Measurements from ENCODE around the gene CARD11.
A peak's percentile ranks its signal among the peaks of the same experiment; 100 is the strongest.

Gene CARD11

DNA sequence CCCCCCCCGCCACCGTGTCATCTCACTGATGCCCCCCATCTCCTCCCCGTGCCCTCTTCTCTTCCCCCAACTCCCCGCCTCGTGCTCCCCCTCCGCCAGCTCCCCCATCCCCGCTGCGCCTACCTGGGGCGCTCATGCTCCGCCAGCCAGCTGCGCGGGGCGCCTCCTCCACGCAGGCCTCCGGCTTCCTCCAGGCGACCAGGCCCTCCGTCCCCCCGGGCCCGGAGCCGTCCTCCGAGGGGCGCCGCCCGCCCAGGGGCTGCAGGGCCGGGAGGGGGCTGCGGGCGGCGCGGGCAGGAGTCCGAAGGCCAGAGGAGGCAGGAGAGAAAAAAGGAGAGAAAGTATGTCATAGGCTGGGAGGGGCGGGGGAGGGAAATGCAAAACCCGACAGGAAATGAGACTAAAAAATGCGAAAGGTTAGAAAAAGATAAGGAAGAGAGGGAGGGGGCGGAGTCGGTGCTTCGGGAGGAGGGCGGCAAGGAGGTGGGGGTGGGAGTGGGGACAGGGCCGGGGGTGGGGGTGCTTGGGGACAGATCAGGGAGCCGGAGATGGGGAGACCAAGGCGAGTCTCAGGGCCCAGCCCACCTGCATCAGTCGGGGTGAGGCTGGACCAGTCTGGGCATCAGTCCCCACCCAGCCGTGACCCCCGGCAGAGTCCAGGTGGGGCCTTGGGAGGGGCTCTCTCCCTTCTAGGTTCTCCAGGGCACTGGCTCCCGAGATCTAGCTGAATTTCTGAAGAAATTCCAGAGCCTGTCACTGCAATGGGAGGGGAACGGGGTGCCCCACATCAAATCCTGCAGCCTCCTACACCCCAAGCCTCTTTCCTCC is at the start of gene CARD11:
TSS of gene CARD11 (minus strand) at position 324 of the 828 bp plus-strand sequence. CDS start 85,361 bp downstream, outside the sequence.
- Mint-ChIP-seq H3K27ac (peak within 1 kb of the TSS; percentile 95), H3K4me1 (peaks cover 57% of the 10 kb centered on the region), H3K9me3 (no peaks in the 10 kb centered on the region), H3K36me3 (peaks cover 42% of the 10 kb centered on the region), H3K4me3 (peak within 1 kb of the TSS; percentile 95)
- DNase-seq (ENCODE audit: low spot score in 2 of 2) (peak; percentile 40 to 72), ATAC-seq (peak; percentile 62)

DNA sequence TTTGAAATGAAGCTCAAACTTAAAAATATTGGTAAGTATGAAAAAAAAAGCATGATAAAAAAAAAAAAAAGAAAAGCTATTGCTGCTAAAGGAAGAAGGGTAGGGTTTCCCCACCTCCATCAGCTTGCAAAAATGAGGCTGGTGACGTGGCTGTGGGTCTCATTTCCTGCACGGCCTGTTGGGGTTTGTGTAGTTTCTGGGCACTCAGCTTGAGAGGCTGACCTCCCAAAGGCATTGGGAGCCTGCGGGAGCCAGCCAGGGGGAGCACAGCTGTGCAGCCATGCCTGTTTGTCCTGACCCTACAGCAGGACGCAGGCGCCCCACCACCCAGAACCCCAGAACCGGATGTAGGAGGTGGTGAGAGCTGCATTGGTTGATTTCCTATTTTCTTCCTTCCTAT is 48.8 kb upstream of the CARD11 start:
- Mint-ChIP-seq H3K36me3 (no peaks in the 10 kb centered on the region), H3K4me1 (peaks cover 61% of the 10 kb centered on the region), H3K9me3 (no peaks in the 10 kb centered on the region), H3K27ac (peak overlapping the region; percentile 97), H3K4me3 (peak overlapping the region; percentile 38)
- ATAC-seq, result peak; percentile 94
- peak; percentile 44 to 82 for DNase-seq (ENCODE audit: low spot score in 2 of 2)

DNA sequence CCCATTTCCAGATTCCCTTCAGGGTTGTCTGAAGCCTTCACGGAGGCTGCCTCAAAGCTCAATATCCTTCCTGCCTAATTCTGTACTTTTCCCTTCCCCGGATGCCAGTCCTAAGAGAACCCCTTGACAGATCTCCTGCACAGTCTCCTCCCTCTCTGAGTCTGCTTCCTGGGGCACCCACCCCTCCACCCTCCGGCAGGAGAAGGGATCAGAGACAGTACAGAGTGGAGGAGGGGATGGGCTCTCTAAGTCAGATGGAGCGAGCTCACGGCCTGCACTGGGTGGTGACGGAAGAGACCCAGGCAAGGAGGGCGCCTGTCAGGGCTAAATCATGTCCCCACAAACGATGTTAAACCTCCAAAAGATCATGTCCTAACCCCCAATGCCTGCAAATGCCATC is 48.0 kb upstream of the CARD11 start:
- peaks cover 55% of the 10 kb centered on the region for H3K4me1 Mint-ChIP-seq
- no peak for ATAC-seq
- no peak for DNase-seq (ENCODE audit: low spot score in 2 of 2)

GRCh38 chr7:3089493-3089892 is 45.8 kb upstream of the CARD11 start:
- no peaks in the 10 kb centered on the region for H3K9me3 Mint-ChIP-seq
- H3K4me3 Mint-ChIP-seq, result no peak overlapping the region
- ATAC-seq (no peak), DNase-seq (ENCODE audit: low spot score in 2 of 2) (no peak)
- H3K36me3 Mint-ChIP-seq, result no peaks in the 10 kb centered on the region
- H3K4me1 Mint-ChIP-seq, result peaks cover 43% of the 10 kb centered on the region
- H3K27ac Mint-ChIP-seq, result peak overlapping the region; percentile 12

More for the DNA sequence above, 48.0 kb upstream of the CARD11 start:
- Mint-ChIP-seq H3K36me3 (no peaks in the 10 kb centered on the region), H3K4me3 (peak overlapping the region; percentile 38), H3K9me3 (no peaks in the 10 kb centered on the region), H3K27ac (peak overlapping the region; percentile 97)

GRCh38 chr7:3087243-3087755 is 43.6 kb upstream of the CARD11 start:
- Mint-ChIP-seq H3K9me3 (no peaks in the 10 kb centered on the region), H3K36me3 (no peaks in the 10 kb centered on the region), H3K4me3 (no peak overlapping the region), H3K4me1 (peaks cover 36% of the 10 kb centered on the region), H3K27ac (no peak overlapping the region)
- DNase-seq (ENCODE audit: low spot score in 2 of 2), result no peak
- ATAC-seq, result no peak

GRCh38 chr7:3083350-3083749 is 39.7 kb upstream of the CARD11 start:
- ATAC-seq (no peak), DNase-seq (ENCODE audit: low spot score in 2 of 2) (no peak)
- H3K9me3 Mint-ChIP-seq, result no peaks in the 10 kb centered on the region
- H3K27ac Mint-ChIP-seq, result no peak overlapping the region
- peaks cover 8% of the 10 kb centered on the region for H3K4me1 Mint-ChIP-seq
- no peak overlapping the region for H3K4me3 Mint-ChIP-seq
- no peaks in the 10 kb centered on the region for H3K36me3 Mint-ChIP-seq

GRCh38 chr7:3082831-3083230 is 39.2 kb upstream of the CARD11 start:
- H3K36me3 Mint-ChIP-seq, result no peaks in the 10 kb centered on the region
- H3K4me1 Mint-ChIP-seq, result peaks cover 8% of the 10 kb centered on the region
- no peak for ATAC-seq
- no peaks in the 10 kb centered on the region for H3K9me3 Mint-ChIP-seq
- DNase-seq (ENCODE audit: low spot score in 2 of 2), result no peak
- no peak overlapping the region for H3K27ac Mint-ChIP-seq
- H3K4me3 Mint-ChIP-seq, result no peak overlapping the region

DNA sequence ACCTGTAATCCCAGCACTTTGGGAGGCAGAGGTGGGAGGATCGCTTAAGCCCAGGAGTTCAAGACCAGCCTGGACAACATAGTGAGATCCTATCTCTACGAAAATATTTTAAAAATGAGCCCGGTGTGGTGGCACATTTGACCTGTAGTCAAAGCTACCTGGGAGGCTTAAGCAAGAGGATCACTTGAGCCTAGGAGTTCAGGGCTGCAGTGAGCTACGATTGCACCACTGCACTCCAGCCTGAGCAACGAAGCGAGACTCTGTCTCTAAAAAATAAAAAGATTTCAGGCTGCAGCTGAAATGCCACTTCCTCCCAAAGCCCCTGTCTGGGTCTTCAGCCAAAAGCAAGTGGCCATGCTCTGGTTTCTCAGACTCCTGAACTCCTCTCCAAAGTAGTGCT is 38.7 kb upstream of the CARD11 start:
- no peak overlapping the region for H3K27ac Mint-ChIP-seq
- ATAC-seq (no peak), DNase-seq (ENCODE audit: low spot score in 2 of 2) (no peak)
- no peaks in the 10 kb centered on the region for H3K9me3 Mint-ChIP-seq
- H3K4me3 Mint-ChIP-seq, result no peak overlapping the region
- H3K4me1 Mint-ChIP-seq, result peaks cover 8% of the 10 kb centered on the region
- no peaks in the 10 kb centered on the region for H3K36me3 Mint-ChIP-seq

- peaks cover 8% of the 10 kb centered on the region for H3K4me1 Mint-ChIP-seq
- no peak for DNase-seq (ENCODE audit: low spot score in 2 of 2)
- H3K36me3 Mint-ChIP-seq, result no peaks in the 10 kb centered on the region
- no peak overlapping the region for H3K4me3 Mint-ChIP-seq
- no peak overlapping the region for H3K27ac Mint-ChIP-seq
- ATAC-seq, result no peak
- no peaks in the 10 kb centered on the region for H3K9me3 Mint-ChIP-seq
Measured at GRCh38 chr7:3080106-3080505, 36.4 kb upstream of the CARD11 start.

DNA sequence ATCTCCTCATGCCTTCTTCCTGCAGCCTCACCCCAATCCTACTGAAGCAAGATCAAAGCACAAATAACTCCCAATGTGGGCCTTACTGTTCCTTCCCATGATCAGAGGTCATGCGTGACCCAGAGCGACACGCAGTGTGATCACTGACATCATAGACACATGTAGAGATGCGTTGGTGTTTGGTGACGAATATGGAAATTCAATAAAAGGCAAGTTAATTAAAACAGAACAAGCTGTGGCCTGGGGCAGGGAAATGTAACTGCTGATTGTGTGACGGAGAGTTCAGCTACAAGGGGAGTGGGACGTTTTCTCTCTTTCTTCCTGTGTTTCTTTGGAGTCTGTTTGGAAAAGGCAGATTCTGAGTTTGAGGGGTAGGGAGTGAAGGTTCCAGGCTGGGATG is 34.8 kb upstream of the CARD11 start:
- H3K4me1 Mint-ChIP-seq, result peaks cover 5% of the 10 kb centered on the region
- H3K4me3 Mint-ChIP-seq, result no peak overlapping the region
- H3K9me3 Mint-ChIP-seq, result no peaks in the 10 kb centered on the region
- H3K36me3 Mint-ChIP-seq, result no peaks in the 10 kb centered on the region
- H3K27ac Mint-ChIP-seq, result no peak overlapping the region
- DNase-seq (ENCODE audit: low spot score in 2 of 2) (no peak), ATAC-seq (no peak)

DNA sequence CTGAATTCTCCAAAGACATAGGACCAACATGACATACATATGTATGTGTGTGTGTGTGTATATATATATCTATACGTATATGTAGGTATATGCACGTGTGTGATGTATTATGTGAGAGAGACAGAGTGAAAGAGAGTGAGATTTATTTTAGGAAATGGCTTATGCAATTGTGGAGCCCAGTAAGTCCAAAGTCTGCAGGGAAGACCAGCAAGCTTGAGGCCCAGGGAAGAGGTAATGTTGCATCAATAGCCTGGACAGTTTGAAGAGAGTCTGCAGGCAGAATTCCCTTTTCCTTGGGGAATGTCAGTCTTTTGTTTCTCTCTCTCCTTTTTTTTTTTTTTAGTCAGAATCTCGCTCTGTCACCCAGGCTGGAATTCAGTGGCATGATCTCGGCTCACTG is 33.0 kb upstream of the CARD11 start:
- Mint-ChIP-seq H3K4me3 (no peak overlapping the region), H3K27ac (no peak overlapping the region), H3K9me3 (no peaks in the 10 kb centered on the region), H3K36me3 (no peaks in the 10 kb centered on the region), H3K4me1 (peaks cover 12% of the 10 kb centered on the region)
- DNase-seq (ENCODE audit: low spot score in 2 of 2) (no peak), ATAC-seq (no peak)

DNA sequence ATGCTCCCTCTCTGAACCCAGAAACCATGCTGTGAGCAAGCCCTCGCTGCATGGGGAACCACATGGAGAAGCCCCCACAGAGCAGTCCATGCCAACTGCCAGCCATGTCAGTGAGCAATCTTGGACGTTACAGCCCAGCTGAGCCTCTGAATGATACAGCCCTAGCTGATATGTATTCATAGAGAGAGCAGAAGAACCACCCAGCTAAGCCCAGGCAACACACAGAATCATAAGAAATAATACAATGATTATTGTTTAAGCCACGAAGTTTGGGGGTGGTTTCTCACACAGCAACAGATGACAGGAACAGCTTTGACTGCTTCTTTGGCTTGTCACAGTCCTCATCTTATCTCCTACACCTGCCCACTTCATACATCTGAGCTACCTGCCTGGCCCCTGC is 32.5 kb upstream of the CARD11 start:
- no peak for DNase-seq (ENCODE audit: low spot score in 2 of 2)
- Mint-ChIP-seq H3K4me1 (peaks cover 17% of the 10 kb centered on the region), H3K27ac (no peak overlapping the region), H3K9me3 (peaks cover 3% of the 10 kb centered on the region), H3K36me3 (no peaks in the 10 kb centered on the region), H3K4me3 (no peak overlapping the region)
- no peak for ATAC-seq

DNA sequence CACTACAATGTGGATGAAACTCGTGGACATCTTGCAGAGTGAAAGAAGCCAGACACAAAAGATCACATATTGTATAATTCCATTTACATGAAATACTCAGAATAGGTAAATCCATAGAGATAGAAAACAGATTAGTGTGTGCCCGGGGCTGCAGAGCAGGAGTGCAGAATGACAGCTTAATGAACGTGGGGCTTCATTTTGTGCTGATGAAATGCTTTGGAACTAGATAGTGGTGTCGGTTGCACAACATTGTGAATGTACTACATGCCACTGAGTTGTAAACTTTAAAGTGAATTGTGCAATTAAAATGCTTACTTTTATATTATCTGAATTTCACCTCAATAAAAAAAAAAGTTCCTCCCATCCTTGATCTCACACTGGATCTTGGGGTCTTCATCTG is 31.8 kb upstream of the CARD11 start:
- Mint-ChIP-seq H3K9me3 (peaks cover 6% of the 10 kb centered on the region), H3K4me1 (peaks cover 20% of the 10 kb centered on the region), H3K36me3 (no peaks in the 10 kb centered on the region), H3K4me3 (no peak overlapping the region), H3K27ac (no peak overlapping the region)
- DNase-seq (ENCODE audit: low spot score in 2 of 2) (no peak), ATAC-seq (no peak)

DNA sequence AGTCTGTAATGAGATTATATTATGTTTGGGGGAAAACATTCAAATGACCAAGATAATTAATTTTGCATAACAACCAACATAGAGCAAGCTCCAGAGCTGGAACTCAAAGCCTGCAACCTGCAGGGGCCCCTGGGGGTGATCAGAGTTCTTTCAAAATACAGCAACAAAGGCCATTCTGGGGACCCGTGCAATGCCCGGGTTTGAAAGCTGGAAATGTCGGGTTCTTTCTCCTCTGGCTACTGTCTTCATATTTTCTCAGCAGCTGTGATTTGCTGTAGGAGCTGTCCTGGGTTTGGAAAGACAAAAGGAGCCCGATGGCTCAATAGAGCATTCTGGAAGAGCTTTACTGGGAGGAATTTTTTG is 30.8 kb upstream of the CARD11 start:
- Mint-ChIP-seq H3K4me1 (peaks cover 30% of the 10 kb centered on the region), H3K27ac (no peak overlapping the region), H3K9me3 (peaks cover 9% of the 10 kb centered on the region), H3K36me3 (no peaks in the 10 kb centered on the region), H3K4me3 (no peak overlapping the region)
- no peak for ATAC-seq
- DNase-seq (ENCODE audit: low spot score in 2 of 2), result no peak

- H3K27ac Mint-ChIP-seq, result no peak overlapping the region
- DNase-seq (ENCODE audit: low spot score in 2 of 2) (no peak), ATAC-seq (no peak)
- peaks cover 9% of the 10 kb centered on the region for H3K9me3 Mint-ChIP-seq
- H3K4me3 Mint-ChIP-seq, result no peak overlapping the region
- H3K4me1 Mint-ChIP-seq, result peaks cover 35% of the 10 kb centered on the region
- H3K36me3 Mint-ChIP-seq, result no peaks in the 10 kb centered on the region
Measured at GRCh38 chr7:3073763-3074458, 30.2 kb upstream of the CARD11 start.

- ATAC-seq, result no peak
- DNase-seq (ENCODE audit: low spot score in 2 of 2), result no peak
- H3K36me3 Mint-ChIP-seq, result no peaks in the 10 kb centered on the region
- H3K27ac Mint-ChIP-seq, result peak overlapping the region; percentile 89
- H3K9me3 Mint-ChIP-seq, result peaks cover 9% of the 10 kb centered on the region
- H3K4me1 Mint-ChIP-seq, result peaks cover 65% of the 10 kb centered on the region
- no peak overlapping the region for H3K4me3 Mint-ChIP-seq
Measured at GRCh38 chr7:3070908-3071307, 27.2 kb upstream of the CARD11 start.

All from stimulated activated effector memory CD8-positive, alpha-beta T cell treated with anti-CD3 and anti-CD28 coated beads, Interleukin-12 subunit alpha, Interleukin-12 subunit beta, amount 100 ng/mL, for 72 hours (primary cell).